ENCODE data around the gene NUP214.
"Not testable (repeated sequence)": the region's sequence is repeated elsewhere in the genome, so short reads cannot be mapped to it uniquely, and the experiment has no call there.

DNA sequence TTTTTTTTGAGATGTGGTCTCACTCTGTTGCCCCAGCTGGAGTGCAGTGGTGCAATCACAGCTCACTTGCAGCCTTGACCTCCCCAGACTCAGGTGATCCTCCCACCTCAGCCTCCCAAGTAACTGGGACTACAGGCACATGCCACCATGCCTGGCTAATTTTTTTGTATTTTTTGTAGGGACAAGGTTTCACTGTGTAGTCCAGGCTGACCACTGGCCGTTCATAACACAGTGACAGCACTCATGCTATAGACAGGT, 145.6 kb downstream of the NUP214 start:
- TF ChIP-seq, protein P1, sequence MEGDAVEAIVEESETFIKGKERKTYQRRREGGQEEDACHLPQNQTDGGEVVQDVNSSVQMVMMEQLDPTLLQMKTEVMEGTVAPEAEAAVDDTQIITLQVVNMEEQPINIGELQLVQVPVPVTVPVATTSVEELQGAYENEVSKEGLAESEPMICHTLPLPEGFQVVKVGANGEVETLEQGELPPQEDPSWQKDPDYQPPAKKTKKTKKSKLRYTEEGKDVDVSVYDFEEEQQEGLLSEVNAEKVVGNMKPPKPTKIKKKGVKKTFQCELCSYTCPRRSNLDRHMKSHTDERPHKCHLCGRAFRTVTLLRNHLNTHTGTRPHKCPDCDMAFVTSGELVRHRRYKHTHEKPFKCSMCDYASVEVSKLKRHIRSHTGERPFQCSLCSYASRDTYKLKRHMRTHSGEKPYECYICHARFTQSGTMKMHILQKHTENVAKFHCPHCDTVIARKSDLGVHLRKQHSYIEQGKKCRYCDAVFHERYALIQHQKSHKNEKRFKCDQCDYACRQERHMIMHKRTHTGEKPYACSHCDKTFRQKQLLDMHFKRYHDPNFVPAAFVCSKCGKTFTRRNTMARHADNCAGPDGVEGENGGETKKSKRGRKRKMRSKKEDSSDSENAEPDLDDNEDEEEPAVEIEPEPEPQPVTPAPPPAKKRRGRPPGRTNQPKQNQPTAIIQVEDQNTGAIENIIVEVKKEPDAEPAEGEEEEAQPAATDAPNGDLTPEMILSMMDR (IDR thresholded peaks at IDR 0.05; ENCODE audit: insufficient read depth, low read length): not testable (repeated sequence)
- TF ChIP-seq GABPA, POLR2AphosphoS5 (IDR thresholded peaks at IDR 0.05; ENCODE audit: low read depth): not testable (repeated sequence)
